Activated T-cell treated with anti-CD3 and anti-CD28 coated beads for 1 hour (primary cell): ENCODE results near the gene PER3.

ENCODE experiments used
- DNase-seq: peaks from one replicate; pipeline ENCODE4 v3.0.0-alpha.2; 2020; ENCODE audit warnings: low read depth

Gene PER3

DNA sequence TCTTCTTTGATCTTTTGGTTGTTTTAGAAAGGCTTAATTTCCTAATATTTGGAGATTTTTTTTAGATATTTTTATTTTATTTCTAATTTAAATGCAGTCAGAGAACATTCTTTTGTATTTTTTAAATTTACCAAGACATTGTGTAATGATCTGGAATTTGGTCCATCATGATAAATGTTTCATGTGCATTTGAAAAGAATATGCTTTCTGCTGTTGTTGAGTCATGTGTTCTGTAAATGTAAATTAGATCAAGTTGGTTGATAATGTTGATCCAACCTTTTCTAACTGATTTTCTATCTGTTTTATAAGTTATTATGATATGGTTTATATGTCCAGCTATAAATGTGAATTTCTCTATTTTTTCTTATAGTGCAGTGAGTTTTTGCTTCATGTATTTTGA lies 48.9 kb downstream of the PER3 start:
- no peak for DNase-seq

DNA sequence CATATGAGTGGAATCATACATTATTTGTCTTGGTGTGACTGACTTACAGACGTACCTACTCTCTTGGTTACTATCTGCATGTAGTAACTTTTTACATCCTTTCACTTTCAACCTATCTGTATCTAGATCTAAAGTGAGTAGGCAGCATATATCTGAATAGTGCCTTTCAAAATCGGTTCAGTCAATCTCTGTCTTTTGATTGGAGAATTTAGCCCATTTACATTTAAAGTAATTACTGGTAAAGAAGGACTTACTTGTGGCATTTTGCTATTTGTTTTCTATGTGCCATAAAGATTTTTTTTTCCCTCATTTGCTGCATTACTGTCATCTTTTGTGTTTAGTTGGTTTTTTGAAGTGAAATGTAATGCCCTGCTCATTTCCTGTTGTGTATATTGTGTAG lies 54.6 kb downstream of the PER3 start:
- no peak for DNase-seq

GRCh38 chr1:7839526-7839925 lies 55.4 kb downstream of the PER3 start:
- DNase-seq, result no peak

DNA sequence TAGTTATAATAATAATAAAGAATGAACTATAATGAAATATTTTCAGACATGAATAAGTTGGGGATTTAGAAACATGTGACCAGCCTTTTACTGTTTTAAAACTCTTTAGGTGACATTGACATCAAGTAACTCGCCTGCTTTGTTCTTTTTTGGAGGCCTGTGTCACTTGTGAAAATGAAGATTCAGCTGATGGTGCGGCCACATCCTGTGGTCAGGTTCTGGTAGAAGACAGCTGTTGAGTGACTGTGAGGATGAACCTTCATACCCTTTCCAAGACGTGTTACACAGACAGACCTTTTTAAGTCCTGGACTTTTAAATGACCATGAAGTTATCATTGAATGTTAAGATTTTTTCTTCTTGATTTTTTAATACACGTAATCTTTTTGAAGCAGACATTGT lies 58.4 kb downstream of the PER3 start:
- no peak for DNase-seq

DNA sequence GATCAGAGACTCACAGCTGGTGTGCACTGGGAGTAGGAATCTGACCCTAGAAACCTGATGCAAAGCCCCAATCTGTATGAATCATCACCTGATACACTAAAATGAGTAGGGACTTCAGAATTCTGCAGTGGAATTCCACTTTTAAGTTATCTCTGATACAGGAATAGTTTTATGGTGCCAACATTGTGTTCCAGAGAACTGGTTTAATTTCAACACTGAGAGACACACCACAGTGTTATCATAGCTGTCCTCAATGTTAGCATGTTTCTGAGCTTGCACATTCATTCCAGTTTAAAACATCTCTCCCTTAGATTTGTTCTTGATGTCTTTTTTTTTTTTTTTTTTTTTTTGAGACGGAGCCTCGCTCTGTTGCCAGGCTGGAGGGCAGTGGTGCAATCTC lies 61.7 kb downstream of the PER3 start:
- DNase-seq, result no peak

GRCh38 chr1:7846656-7847055 lies 62.6 kb downstream of the PER3 start:
- no peak for DNase-seq

GRCh38 chr1:7847599-7847998 lies 63.5 kb downstream of the PER3 start:
- no peak for DNase-seq

- DNase-seq, result no peak
Measured at GRCh38 chr1:7850786-7851185, 66.7 kb downstream of the PER3 start.

- DNase-seq, result no peak
Measured at GRCh38 chr1:7852804-7853683, 69.0 kb downstream of the PER3 start, which contains the start of gene UTS2. Gene UTS2, minus strand, starts transcription at chr1:7853065. Its CDS starts 62 bp downstream, at chr1:7853003.

DNA sequence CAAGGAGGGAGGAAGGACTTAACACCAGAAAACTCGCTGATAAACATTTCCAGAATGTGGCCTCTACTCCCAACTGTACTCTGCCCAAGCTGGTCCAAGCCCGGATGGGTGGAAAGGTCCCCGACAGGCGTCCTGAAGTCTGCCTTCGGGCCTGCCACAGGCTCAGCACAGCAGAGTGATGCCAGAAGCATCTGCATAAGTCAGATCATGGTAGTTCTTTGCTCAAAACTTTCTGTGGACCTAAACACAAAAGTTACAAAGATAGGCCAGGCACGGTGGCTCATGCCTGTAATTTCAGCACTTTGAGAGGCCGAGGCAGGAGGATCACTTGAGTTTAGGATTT lies 69.6 kb downstream of the PER3 start:
- DNase-seq, result no peak

GRCh38 chr1:7856345-7856744 lies 72.3 kb downstream of the PER3 start:
- no peak for DNase-seq

DNA sequence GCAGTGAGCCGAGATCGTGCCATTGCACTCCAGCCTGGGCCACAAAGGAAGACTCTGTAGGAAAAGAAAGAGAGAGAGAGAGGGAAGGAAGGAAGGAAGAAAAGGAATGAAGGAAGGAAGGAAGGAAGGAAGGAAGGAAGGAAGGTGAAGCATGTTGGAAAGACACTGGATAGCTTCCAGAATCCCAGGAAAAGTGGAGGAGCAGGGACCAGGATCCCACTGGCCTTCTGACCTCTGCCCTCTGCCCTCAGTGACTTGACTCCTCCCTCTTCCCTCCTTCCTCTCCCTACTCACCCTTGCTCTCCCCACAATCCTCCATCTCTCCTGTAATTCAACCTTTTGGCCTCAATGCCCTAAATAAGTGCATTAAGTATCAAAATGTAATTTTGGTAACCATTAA lies 72.9 kb downstream of the PER3 start:
- no peak for DNase-seq

- DNase-seq, result no peak
Measured at GRCh38 chr1:7857985-7858384, 73.9 kb downstream of the PER3 start.

- DNase-seq, result no peak
Measured at GRCh38 chr1:7859406-7859805, 75.3 kb downstream of the PER3 start.

- no peak for DNase-seq
Measured at GRCh38 chr1:7860130-7860529, 76.0 kb downstream of the PER3 start.

DNA sequence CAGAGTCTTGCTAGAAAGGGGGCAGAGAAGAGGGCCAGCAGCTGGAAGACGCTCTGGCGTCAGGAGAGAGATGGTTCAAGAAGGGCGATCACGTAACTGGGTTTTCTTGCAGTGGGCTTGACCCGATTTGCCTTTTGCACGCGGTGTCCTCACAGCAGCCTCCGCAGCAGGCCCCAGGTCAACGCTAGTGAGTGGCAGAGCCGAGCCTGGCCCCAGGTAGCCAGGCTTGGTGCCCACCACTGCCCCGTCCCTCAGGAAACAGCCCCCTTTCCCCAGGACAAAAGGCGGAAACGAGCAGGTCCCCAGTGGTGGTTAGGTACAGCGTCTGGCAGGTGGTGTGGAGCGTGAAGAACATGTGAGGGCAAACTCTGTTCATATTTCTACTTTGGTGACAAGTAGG lies 77.4 kb downstream of the PER3 start:
- no peak for DNase-seq

GRCh38 chr1:7862211-7863060 lies 78.3 kb downstream of the PER3 start:
- no peak for DNase-seq

DNA sequence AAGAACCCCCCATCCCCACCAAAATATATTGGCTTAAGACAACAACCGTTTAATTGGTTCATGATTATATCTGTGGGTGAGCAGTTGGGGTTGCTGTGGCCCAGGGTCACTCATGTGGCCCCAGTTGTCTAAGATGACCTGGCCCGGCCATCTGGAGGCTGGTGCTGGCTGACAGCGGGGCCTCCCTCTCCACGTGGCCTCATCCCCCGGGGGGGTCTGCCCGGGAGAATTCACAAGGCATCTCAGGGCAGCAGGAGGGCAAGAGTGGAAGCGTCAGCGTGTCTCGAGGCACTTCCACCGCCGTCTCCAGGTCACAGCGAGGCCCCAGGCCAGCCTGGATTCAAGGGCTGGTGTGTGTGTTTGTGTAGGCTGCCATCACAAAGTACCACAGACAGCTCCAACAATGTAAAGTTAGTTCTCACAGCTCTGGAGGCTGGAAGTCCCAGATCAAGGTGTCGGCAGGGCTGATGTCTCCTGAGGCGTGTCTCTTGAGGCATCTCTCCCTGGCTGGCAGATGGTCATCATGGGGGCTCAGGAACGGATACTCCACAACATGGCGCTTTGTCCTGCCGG lies 79.8 kb downstream of the PER3 start:
- DNase-seq, result no peak

GRCh38 chr1:7865978-7866377 lies 81.9 kb downstream of the PER3 start:
- DNase-seq, result no peak

GRCh38 chr1:7868070-7868780 lies 84.1 kb downstream of the PER3 start:
- DNase-seq, result no peak

- no peak for DNase-seq
Measured at GRCh38 chr1:7869136-7869920, 85.2 kb downstream of the PER3 start.
